HepG2 (cell line): ENCODE results near the gene CKLF. TPM values are rescaled to one million over a fixed set of nuclear protein-coding genes. Genes with fewer than 3 reads are reported as not detected.

Experiments
- ATAC-seq: fragments of 200-7000 bp; cut with Tn5 transposase; 3 replicates; pipeline ENCODE4 v1.9.1; 2020; ENCODE audit warnings: mild to moderate bottlenecking, moderate library complexity
- BruUV-seq: library from RNA; stranded (reverse); fragments of 400-500 nt; replicated peaks from 2 replicates; lab custom pipeline; 2021; lab: Mats Ljungman, UMichigan
- CTCF ChIA-PET: fragments of 300-600 bp; formaldehyde crosslinking; extraction: SDS; loops from one replicate; lab custom pipeline; 2021; ENCODE audit warnings: low total read pairs, inconsistent platforms, low intra/inter-chr PET ratio; lab: Yijun Ruan, JAX
- POLR2A ChIA-PET: fragments of 350-600 bp; sonication (Branson Sonifier 250); formaldehyde crosslinking; loops from one replicate; lab custom pipeline; 2020; ENCODE audit warnings: antibody characterized with exemption, inconsistent platforms; lab: Yijun Ruan, JAX
- DNase-seq: peaks from one replicate; pipeline ENCODE4 v3.0.0-alpha.2; 2015; ENCODE audit warnings: low spot score
- FAIRE-seq: peaks from 3 replicates; lab custom pipeline; 2011; peaks lifted over from hg19 to GRCh38; lab: Jason Lieb, UNC
- H2AFZ ChIP-seq: one replicate; pipeline ENCODE4 v1.6.1; 2011; ENCODE audit warnings: low read length, inconsistent platforms
- H3K27ac ChIP-seq: fragments of 300-600 bp; 3 replicates; pipeline ENCODE4 v1.8.0; 2011; ENCODE audit warnings: mixed run types, mild to moderate bottlenecking, mixed read lengths, low read length, inconsistent platforms; ENCODE audit not compliant: insufficient read depth; ENCODE audit errors: extremely low read length
- H3K27me3 ChIP-seq, 2 experiments: fragments of 200-600 bp in 1 of 2; 2 replicates in 1 of 2; 3 replicates in 1 of 2; pipeline versions ENCODE4 v1.6.0 to v1.8.0; 2011; ENCODE audit warnings: low read length in 2 of 2, mild to moderate bottlenecking in 2 of 2, moderate library complexity in 2 of 2, inconsistent platforms in 1 of 2; ENCODE audit not compliant: insufficient read depth in 2 of 2, control insufficient read depth in 1 of 2
- H3K36me3 ChIP-seq, 2 experiments: fragments of 200-600 bp in 1 of 2; replicated peaks in 1 of 2; 2 replicates in 1 of 2; 3 replicates in 1 of 2; pipeline versions ENCODE4 v1.5.1 to v1.8.0; 2011; ENCODE audit warnings: low read length in 2 of 2, inconsistent platforms in 1 of 2; ENCODE audit not compliant: insufficient read depth in 2 of 2, control insufficient read depth in 1 of 2
- H3K4me1 ChIP-seq: 2 replicates; pipeline ENCODE4 v1.5.1; 2012; ENCODE audit warnings: low read length, inconsistent platforms; ENCODE audit not compliant: insufficient read depth
- H3K4me2 ChIP-seq: 2 replicates; pipeline ENCODE4 v1.6.0; 2011; ENCODE audit warnings: low read depth, low read length, inconsistent platforms
- H3K4me3 ChIP-seq, 3 experiments: fragments of 200-600 bp in 1 of 3; sonication (generic), shearing (Covaris generic) in 1 of 3; replicated peaks in 1 of 3; 2 replicates each; pipeline ENCODE4 v1.5.1; 2011 to 2016; ENCODE audit warnings: low read length in 3 of 3, inconsistent platforms in 2 of 3, low read depth in 2 of 3, mild to moderate bottlenecking in 2 of 3, control low read depth in 1 of 3, mixed read lengths in 1 of 3; ENCODE audit not compliant: insufficient read depth in 1 of 3
- H3K79me2 ChIP-seq: one replicate; pipeline ENCODE4 v1.6.1; 2011; ENCODE audit warnings: low read length, inconsistent platforms; ENCODE audit not compliant: insufficient read depth
- H3K9ac ChIP-seq: 2 replicates; pipeline ENCODE4 v1.6.0; 2011; ENCODE audit warnings: mild to moderate bottlenecking, low read depth, low read length, inconsistent platforms; ENCODE audit not compliant: insufficient read depth
- H3K9me3 ChIP-seq: 2 replicates; pipeline ENCODE4 v1.5.1; 2012; ENCODE audit warnings: mild to moderate bottlenecking, low read length
- H4K20me1 ChIP-seq: 2 replicates; pipeline ENCODE4 v1.6.0; 2011; ENCODE audit warnings: inconsistent platforms, mild to moderate bottlenecking, low read length, moderate library complexity; ENCODE audit not compliant: insufficient read depth
- ESRRA ChIP-seq: sonication (generic); formaldehyde crosslinking; IDR thresholded peaks from 2 replicates; pipeline ENCODE4 v1.5.1; 2020; ENCODE audit warnings: mild to moderate bottlenecking, low read depth, missing genetic modification reagents
- FLYWCH1 ChIP-seq: sonication (generic); formaldehyde crosslinking; IDR thresholded peaks from 2 replicates; pipeline ENCODE4 v1.8.1; 2023; ENCODE audit warnings: mild to moderate bottlenecking, missing genetic modification reagents
- KIAA2018 ChIP-seq: sonication (generic); formaldehyde crosslinking; IDR thresholded peaks from 2 replicates; pipeline ENCODE4 v1.5.0; 2020; ENCODE audit warnings: mild to moderate bottlenecking, missing genetic modification reagents, borderline replicate concordance
- MZF1 ChIP-seq: sonication (generic); formaldehyde crosslinking; IDR thresholded peaks from 2 replicates; pipeline ENCODE4 v1.8.1; 2023; ENCODE audit warnings: mild to moderate bottlenecking, missing genetic modification reagents, borderline replicate concordance
- NFATC3 ChIP-seq: sonication (generic); formaldehyde crosslinking; IDR thresholded peaks from 2 replicates; pipeline ENCODE4 v1.5.1; 2020; ENCODE audit warnings: mild to moderate bottlenecking, missing genetic modification reagents
- RAD21 ChIP-seq: fragments of 450-650 bp; formaldehyde crosslinking; IDR thresholded peaks from 2 replicates; pipeline ENCODE4 v1.5.0; 2020; ENCODE audit warnings: mild to moderate bottlenecking
- RCOR2 ChIP-seq: IDR thresholded peaks from 2 replicates; pipeline ENCODE4 v1.6.1; 2016; ENCODE audit warnings: missing biosample characterization, missing genetic modification reagents
- RNF219 ChIP-seq: sonication (generic); formaldehyde crosslinking; IDR thresholded peaks from 2 replicates; pipeline ENCODE4 v1.5.0; 2020; ENCODE audit warnings: mild to moderate bottlenecking, missing genetic modification reagents
- SUZ12 ChIP-seq: fragments of 150-350 bp; IDR thresholded peaks from 2 replicates; pipeline ENCODE4 v1.6.1; 2014; ENCODE audit warnings: low read depth, low read length
- ZNF354B ChIP-seq: sonication (generic); formaldehyde crosslinking; IDR thresholded peaks from 2 replicates; pipeline ENCODE4 v1.8.0; 2022; ENCODE audit warnings: mild to moderate bottlenecking, missing genetic modification reagents
- ZNF687 ChIP-seq: sonication (generic); formaldehyde crosslinking; IDR thresholded peaks from 2 replicates; pipeline ENCODE4 v1.5.1; 2020; ENCODE audit warnings: mild to moderate bottlenecking, missing genetic modification reagents, moderate library complexity
- whole genome bisulfite sequencing: methylation state at CpG from one replicate; pipeline ENCODE4 v1.1.6; 2017; ENCODE audit warnings: low lambda C conversion rate; 5-methylcytosine and 5-hydroxymethylcytosine counted together
- in situ Hi-C: cut with HindIII; loops from 2 replicates; pipeline ENCODE4 v1.10.0; 2017; ENCODE audit warnings: low pct_unique_long_range_greater_than_20kb; ENCODE audit not compliant: extremely low pct_ligation_motif_present
- intact Hi-C: fragments of 100-400 bp; cut with micrococcal nuclease; formaldehyde crosslinking; loops from one replicate; pipeline ENCODE4 v1.10.0; 2022; ENCODE audit not compliant: unreplicated experiment
- polyA plus RNA-seq, 8 experiments: library from polyadenylated mRNA; depleted of rRNA in 3 of 8; stranded (reverse) in 7 of 8; unstranded in 1 of 8; fragments of >200 nt; fragmentation: Illumina TruSeq in 4 of 8; extraction: Trizol in 4 of 8; gene quantifications; 2 replicates each; pipeline versions ENCODE4 v1.2.1 to v1.2.3, GENCODE V29; 2011 to 2016; ENCODE audit warnings: low read depth in 4 of 8, missing spikeins in 1 of 8, mixed read lengths in 1 of 8; ENCODE audit not compliant: insufficient read depth in 1 of 8
- total RNA-seq, 5 experiments: library from RNA; depleted of rRNA; stranded (reverse); fragments of >200 nt; fragmentation: Illumina TruSeq; extraction: Trizol; gene quantifications; 2 replicates each; pipeline ENCODE4 v1.2.3, GENCODE V29; 2016; ENCODE audit warnings: low read depth in 1 of 5

Gene CKLF
- total and polyA plus RNA-seq, 2 of the 13 experiments (the other 11 are each of a cell fraction or from before 2014, with no cell fraction given) = 120 to 167 TPM

- DNase-seq (no peak), FAIRE-seq (no peak), ATAC-seq (no peak)
- no peaks in the 10 kb centered on the region for H3K9me3 ChIP-seq
- intact Hi-C loops = no loop called here
- H3K36me3 ChIP-seq = no peaks in the 10 kb centered on the region
- peaks cover 23% of the 10 kb centered on the region for H3K4me1 ChIP-seq
- 0 out of 5 replicates have a peak, but pooled peaks cover 0 to 3% of the 10 kb centered on the region in 2 experiments for H3K27me3 ChIP-seq
- no peak overlapping the region for H3K9ac ChIP-seq
- no peak overlapping the region for H3K27ac ChIP-seq
- no TSS peak for BruUV-seq
- ChIA-PET POLR2A (no interaction called here), CTCF (no interaction called here)
- H4K20me1 ChIP-seq = no peaks in the 10 kb centered on the region
- no peak overlapping the region for H2AFZ ChIP-seq
- H3K4me2 ChIP-seq = no peak overlapping the region
- in situ Hi-C loops = no loop called here
- no peak overlapping the region for H3K4me3 ChIP-seq
- H3K79me2 ChIP-seq = no peaks in the 10 kb centered on the region
- 41% methylated on average over 4 of the region's 4 CpGs for WGBS
- TF ChIP-seq ZNF687 (CRISPR knock-in tag) (no peak), SUZ12 (no peak), NFATC3 (CRISPR knock-in tag) (no peak), KIAA2018 (CRISPR knock-in tag) (no peak), MZF1 (CRISPR knock-in tag) (no peak), RCOR2 (CRISPR knock-in tag) (no peak), FLYWCH1 (no peak), ESRRA (CRISPR knock-in tag) (no peak), ZNF354B (no peak), RNF219 (CRISPR knock-in tag) (no peak), RAD21 (CRISPR knock-in tag) (no peak)
Measured at GRCh38 chr16:66599726-66600125, 47.4 kb downstream of the CKLF start.
